Natural killer cell treated with Interleukin-12 subunit alpha and Interleukin-12 subunit beta and Interleukin-15 and Interleukin-18, amount 100 ng/mL, for 72 hours (primary cell): ENCODE results near the gene CACNB2. TPM values are rescaled to one million over a fixed set of nuclear protein-coding genes. Genes with fewer than 3 reads are reported as not detected.
"Not testable (repeated sequence)": the region's sequence is repeated elsewhere in the genome, so short reads cannot be mapped to it uniquely, and the experiment has no call there.

Source experiments
- ATAC-seq, 2 donors: fragments of 150-1000 bp; cut with Tn5 transposase in 1 of 2; sonication (Bioruptor Pico), chemical (Tn5 transposase) in 1 of 2; 2 replicates each; pipeline ENCODE4 v1.10.0; 2021
- DNase-seq: peaks from one replicate; pipeline ENCODE4 v3.0.0; 2022; ENCODE audit warnings: low spot score
- H3K27ac Mint-ChIP-seq, 2 donors: 1 replicate in 1 of 2; 2 replicates in 1 of 2; pipeline ENCODE4 v1.8.0; 2022; ENCODE audit warnings: mixed read lengths in 2 of 2, mild to moderate bottlenecking in 1 of 2, moderate library complexity in 1 of 2
- H3K27me3 Mint-ChIP-seq, 2 donors: 1 replicate in 1 of 2; 2 replicates in 1 of 2; pipeline ENCODE4 v1.8.0; 2022; ENCODE audit warnings: mixed read lengths in 2 of 2
- H3K36me3 Mint-ChIP-seq: one replicate; pipeline ENCODE4 v1.8.0; 2022; ENCODE audit warnings: mixed read lengths
- H3K4me1 Mint-ChIP-seq, 2 donors: 1 replicate in 1 of 2; 2 replicates in 1 of 2; pipeline ENCODE4 v1.8.0; 2022; ENCODE audit warnings: low read depth in 2 of 2, mixed read lengths in 2 of 2, mild to moderate bottlenecking in 1 of 2
- H3K4me3 Mint-ChIP-seq: one replicate; pipeline ENCODE4 v1.8.0; 2022; ENCODE audit warnings: mixed read lengths
- H3K9me3 Mint-ChIP-seq: 2 replicates; pipeline ENCODE4 v1.8.0; 2022; ENCODE audit warnings: mixed read lengths
- total RNA-seq, 2 donors: library from RNA; stranded (reverse); gene quantifications; one replicate each; pipeline ENCODE4 v1.2.3, GENCODE V29; 2022

Gene CACNB2
- total RNA-seq, 2 donors from 2014 or later = not detected

DNA sequence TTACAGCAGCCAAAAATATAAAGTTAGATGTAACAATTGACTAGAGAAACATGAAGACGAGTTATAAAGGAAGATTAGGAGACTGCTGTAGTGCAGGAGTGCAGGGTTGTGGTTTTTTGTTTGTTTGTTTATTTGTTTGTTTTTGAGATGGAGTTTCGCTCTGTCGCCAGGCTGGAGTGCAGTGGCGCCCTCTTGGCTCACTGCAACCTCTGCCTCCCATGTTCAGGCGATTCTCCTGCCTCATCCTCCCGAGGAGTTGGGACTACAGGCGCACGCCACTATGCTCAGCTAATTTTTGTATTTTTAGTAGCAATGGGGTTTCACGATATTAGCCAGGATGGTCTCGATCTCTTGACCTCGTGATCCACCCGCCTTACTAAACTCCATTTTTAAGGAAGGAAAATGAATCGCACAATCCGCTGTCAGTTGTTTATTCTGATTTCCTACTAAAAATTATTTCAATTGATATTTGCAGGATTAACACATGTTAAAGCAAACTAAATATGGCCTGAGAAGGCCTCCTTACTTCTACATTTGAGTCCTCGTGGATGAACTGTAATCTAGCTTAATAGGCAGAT, 277.8 kb downstream of the CACNB2 start:
- DNase-seq (no peak), ATAC-seq (no peak)
- no peaks in the 10 kb centered on the region for H3K36me3 Mint-ChIP-seq
- H3K4me1 Mint-ChIP-seq = no peaks in the 10 kb centered on the region
- peaks cover 2 to 12% of the 10 kb centered on the region in 2 donors for H3K27me3 Mint-ChIP-seq
- H3K4me3 Mint-ChIP-seq = no peak overlapping the region
- H3K9me3 Mint-ChIP-seq = peaks cover 7% of the 10 kb centered on the region
- H3K27ac Mint-ChIP-seq = no peak overlapping the region

- H3K4me1 Mint-ChIP-seq = no peaks in the 10 kb centered on the region
- ATAC-seq (no peak), DNase-seq (no peak)
- H3K9me3 Mint-ChIP-seq = peaks cover 7% of the 10 kb centered on the region
- no peak overlapping the region for H3K27ac Mint-ChIP-seq
- peaks cover 2 to 6% of the 10 kb centered on the region in 2 donors for H3K27me3 Mint-ChIP-seq
- no peaks in the 10 kb centered on the region for H3K36me3 Mint-ChIP-seq
- no peak overlapping the region for H3K4me3 Mint-ChIP-seq
Measured at GRCh38 chr10:18418541-18419215, 278.5 kb downstream of the CACNB2 start.

DNA sequence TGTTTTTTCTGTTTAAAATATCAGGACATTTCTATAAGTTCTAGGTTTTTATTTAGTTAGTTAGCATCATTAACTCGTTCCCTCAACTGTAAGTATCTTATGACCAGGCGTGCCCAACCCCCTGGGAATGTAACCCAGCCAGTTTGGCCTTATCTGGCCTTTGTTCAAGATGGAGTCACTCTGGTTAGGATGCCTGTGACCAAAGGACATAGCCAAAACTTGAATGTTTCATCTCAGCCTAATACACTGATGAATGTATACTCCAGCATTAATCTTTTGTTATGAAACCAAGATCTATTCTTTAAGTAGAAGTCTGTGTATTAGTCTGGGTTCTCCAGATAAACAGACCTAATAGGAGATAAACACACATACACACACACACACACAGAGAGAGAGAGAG, 279.7 kb downstream of the CACNB2 start:
- Mint-ChIP-seq H3K4me1 (no peaks in the 10 kb centered on the region), H3K36me3 (no peaks in the 10 kb centered on the region), H3K27me3 (peaks cover 2 to 6% of the 10 kb centered on the region in 2 donors), H3K4me3 (no peak overlapping the region), H3K27ac (no peak overlapping the region), H3K9me3 (peaks cover 7% of the 10 kb centered on the region)
- ATAC-seq (no peak), DNase-seq (no peak)

GRCh38 chr10:18421726-18422293, 281.6 kb downstream of the CACNB2 start:
- Mint-ChIP-seq H3K27ac (no peak overlapping the region), H3K36me3 (no peaks in the 10 kb centered on the region), H3K27me3 (peaks cover 2 to 6% of the 10 kb centered on the region in 2 donors), H3K4me1 (no peaks in the 10 kb centered on the region), H3K4me3 (no peak overlapping the region), H3K9me3 (peaks cover 2% of the 10 kb centered on the region)
- ATAC-seq (no peak), DNase-seq (no peak)

DNA sequence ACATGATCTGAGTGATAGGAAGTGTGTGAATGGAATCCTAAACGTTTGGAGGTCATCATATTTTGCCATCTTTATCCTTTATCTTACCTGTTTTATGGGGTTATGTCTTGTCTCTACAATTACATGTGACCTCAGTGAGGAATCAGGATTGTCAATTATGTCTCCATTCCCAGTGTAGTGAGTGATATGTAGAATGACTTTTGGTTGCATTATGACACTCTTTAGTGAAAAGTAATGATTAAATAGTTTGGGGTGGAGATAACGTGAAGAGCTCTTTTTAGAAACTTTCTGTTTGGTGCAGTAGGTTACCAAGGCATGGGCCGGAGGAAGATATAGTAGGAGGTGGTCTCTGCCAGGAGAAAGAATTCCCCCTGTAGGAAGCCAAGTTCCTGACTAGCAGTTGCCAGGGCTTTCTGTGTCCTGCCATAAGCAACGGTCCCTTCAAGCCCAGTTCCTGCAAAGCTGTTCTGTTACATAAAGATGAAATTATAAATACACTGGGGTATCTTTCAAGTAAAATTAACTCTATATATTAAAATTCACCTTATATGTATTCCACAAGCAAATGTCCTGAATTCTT, 282.9 kb downstream of the CACNB2 start:
- no peak overlapping the region for H3K27ac Mint-ChIP-seq
- ATAC-seq (no peak), DNase-seq (no peak)
- peaks cover 2% of the 10 kb centered on the region for H3K9me3 Mint-ChIP-seq
- H3K4me1 Mint-ChIP-seq = no peaks in the 10 kb centered on the region
- H3K27me3 Mint-ChIP-seq = peaks cover 0 to 2% of the 10 kb centered on the region in 2 donors
- no peaks in the 10 kb centered on the region for H3K36me3 Mint-ChIP-seq
- no peak overlapping the region for H3K4me3 Mint-ChIP-seq

DNA sequence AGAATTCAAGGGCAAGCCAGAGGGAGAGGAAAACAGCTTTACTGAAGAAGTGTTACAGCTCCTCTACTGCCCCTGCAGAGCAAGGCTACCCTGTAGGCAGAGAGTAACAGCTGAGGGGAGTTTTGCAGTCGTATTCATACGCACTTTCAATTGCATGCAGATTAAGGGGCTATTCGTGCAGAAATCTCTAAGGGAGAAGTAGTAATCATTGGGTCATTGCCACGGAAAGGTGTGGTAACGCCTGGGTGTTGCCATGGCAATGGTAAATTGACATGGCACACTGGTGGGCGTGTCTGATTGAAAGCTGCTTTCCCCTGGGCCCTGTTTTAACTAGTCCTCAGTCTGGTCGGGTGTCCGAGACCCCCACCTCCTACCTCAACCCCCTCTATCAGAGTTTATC, 284.0 kb downstream of the CACNB2 start:
- H3K4me3 Mint-ChIP-seq = no peak overlapping the region
- DNase-seq (no peak), ATAC-seq (no peak)
- H3K9me3 Mint-ChIP-seq = peaks cover 2% of the 10 kb centered on the region
- H3K36me3 Mint-ChIP-seq = no peaks in the 10 kb centered on the region
- H3K27ac Mint-ChIP-seq = no peak overlapping the region
- no peaks in the 10 kb centered on the region for H3K4me1 Mint-ChIP-seq
- H3K27me3 Mint-ChIP-seq = peaks cover 0 to 3% of the 10 kb centered on the region in 2 donors

DNA sequence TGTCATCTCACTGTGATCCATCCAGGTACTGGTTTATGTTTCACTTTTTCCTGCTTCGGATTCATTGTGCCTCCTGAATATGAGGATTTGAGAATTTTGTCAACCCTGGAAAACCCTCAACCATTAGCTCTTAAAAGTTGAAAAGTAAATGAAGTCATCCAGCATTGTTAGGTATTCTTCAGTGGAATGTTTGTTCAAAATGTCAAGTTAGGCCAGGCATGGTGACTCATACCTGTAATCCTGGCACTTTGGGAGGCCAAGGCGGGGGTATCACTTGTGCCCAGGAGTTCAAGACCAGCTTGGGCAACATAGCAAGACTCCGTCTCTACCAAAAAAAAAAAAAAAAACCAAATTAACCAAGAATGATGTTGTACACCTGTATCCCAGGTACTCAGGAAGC, 289.1 kb downstream of the CACNB2 start:
- no peaks in the 10 kb centered on the region for H3K36me3 Mint-ChIP-seq
- H3K9me3 Mint-ChIP-seq = no peaks in the 10 kb centered on the region
- H3K27me3 Mint-ChIP-seq = peaks cover 0 to 2% of the 10 kb centered on the region in 2 donors
- H3K4me1 Mint-ChIP-seq = no peaks in the 10 kb centered on the region
- no peak for ATAC-seq
- no peak overlapping the region for H3K4me3 Mint-ChIP-seq
- DNase-seq = no peak
- H3K27ac Mint-ChIP-seq = no peak overlapping the region

DNA sequence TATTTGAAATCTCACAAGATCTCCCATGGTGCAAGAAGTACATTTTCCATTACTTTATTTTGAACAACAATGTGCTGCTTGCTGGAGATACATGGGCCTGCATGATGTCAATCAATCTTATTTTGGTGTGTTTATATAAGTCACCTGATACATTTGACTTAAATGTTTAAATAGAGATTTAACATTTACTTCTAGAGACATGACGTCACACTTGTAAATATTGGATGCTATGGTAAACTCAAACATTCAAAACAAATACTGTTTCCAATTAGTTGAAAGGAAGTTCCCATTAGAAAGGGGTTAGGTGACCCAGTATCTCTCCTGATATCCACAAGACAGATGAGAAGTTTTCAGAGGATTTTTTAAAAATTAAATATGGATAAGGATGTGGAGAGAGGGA, 296.7 kb downstream of the CACNB2 start:
- Mint-ChIP-seq H3K36me3 (no peaks in the 10 kb centered on the region), H3K9me3 (no peaks in the 10 kb centered on the region), H3K4me3 (no peak overlapping the region), H3K27me3 (no peaks in the 10 kb centered on the region), H3K27ac (no peak overlapping the region), H3K4me1 (no peaks in the 10 kb centered on the region)
- DNase-seq (no peak), ATAC-seq (no peak)

- H3K36me3 Mint-ChIP-seq = no peaks in the 10 kb centered on the region
- H3K4me1 Mint-ChIP-seq = no peaks in the 10 kb centered on the region
- DNase-seq = no peak
- H3K4me3 Mint-ChIP-seq = no peak overlapping the region
- H3K27me3 Mint-ChIP-seq = no peaks in the 10 kb centered on the region
- no peaks in the 10 kb centered on the region for H3K9me3 Mint-ChIP-seq
- ATAC-seq = no peak
- no peak overlapping the region for H3K27ac Mint-ChIP-seq
Measured at GRCh38 chr10:18437486-18437885, 297.3 kb downstream of the CACNB2 start.

DNA sequence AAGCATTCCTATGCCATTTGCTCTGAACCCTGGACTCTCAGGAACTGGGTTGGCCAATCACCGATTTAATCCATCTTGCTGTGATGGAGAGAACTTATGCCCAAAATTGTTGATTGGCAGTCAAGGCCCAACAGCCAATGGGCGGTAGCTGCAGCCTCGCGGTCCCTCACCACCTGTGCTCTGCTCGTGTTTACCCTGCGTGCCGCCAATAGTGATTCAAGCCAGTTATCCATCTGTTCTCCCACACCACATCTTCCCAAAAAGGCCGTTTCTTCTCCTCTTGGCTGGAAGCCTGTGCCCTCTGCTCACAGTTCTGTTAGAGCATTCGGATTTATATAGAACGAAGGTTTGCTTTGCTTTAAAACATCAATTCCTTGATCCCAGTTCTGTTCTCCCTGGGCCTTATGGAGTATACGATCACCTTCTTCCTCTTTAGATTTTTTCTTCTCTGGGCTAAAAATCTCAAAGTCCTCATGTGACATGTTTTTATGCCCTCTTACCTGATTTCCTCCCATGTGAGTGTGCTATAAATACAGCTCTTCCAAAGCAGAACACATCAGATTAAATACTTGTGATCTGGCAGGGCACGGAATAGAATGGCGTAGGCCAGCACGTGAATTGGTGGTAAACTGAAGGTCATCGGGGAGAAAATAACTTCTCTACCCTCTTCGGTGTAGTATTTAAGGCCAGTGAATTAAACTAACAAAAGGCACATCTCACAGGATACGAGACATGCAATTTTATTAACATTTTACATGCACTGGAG, 298.3 kb downstream of the CACNB2 start:
- ATAC-seq = no peak
- Mint-ChIP-seq H3K27me3 (no peaks in the 10 kb centered on the region), H3K4me3 (no peak overlapping the region), H3K27ac (no peak overlapping the region), H3K4me1 (no peaks in the 10 kb centered on the region), H3K36me3 (no peaks in the 10 kb centered on the region), H3K9me3 (no peaks in the 10 kb centered on the region)
- no peak for DNase-seq

DNA sequence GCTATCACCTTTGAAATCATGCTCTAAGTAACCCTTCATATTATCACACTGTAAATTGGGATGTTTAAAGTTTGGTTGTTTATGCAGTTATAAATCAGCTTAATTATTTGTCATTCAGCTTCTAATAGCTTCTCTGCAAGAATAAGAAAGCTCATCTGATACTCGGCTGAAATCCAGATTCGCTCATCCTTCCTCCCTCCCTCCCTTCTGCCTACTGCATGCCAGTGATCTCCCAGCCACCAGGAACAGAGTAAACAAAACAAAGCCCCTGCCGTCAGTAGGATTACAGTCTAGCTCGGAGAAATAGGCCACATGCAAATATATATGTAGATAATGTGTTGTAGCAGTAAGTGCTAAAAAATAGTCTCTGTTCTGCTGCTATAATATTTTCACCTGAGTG, 299.4 kb downstream of the CACNB2 start:
- ATAC-seq = no peak

DNA sequence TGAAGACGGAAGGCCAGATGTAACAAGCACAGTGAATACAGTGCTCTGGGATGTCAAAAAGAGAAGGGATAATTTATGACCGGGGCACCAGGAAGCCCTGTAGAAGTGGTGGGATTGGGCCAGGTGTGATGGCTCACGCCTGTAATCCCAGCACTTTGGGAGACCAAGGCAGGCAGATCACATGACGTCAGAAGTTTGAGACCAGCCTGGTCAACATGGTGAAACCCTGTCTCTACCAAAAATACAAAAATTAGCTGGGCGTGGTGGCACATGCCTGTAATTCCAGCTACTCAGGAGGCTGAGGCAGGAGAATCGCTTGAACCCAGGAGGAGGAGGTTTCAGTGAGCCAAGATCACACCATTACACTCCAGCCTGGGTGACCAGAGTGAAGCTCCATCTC, 305.4 kb downstream of the CACNB2 start:
- H3K4me3 Mint-ChIP-seq, ATAC-seq, H3K9me3 Mint-ChIP-seq: not testable (repeated sequence)

More for the DNA sequence above, 299.4 kb downstream of the CACNB2 start:
- H3K27ac Mint-ChIP-seq = no peak overlapping the region
- H3K4me3 Mint-ChIP-seq = no peak overlapping the region
- H3K9me3 Mint-ChIP-seq = no peaks in the 10 kb centered on the region
- no peaks in the 10 kb centered on the region for H3K4me1 Mint-ChIP-seq
- no peak for DNase-seq
- no peaks in the 10 kb centered on the region for H3K36me3 Mint-ChIP-seq
- H3K27me3 Mint-ChIP-seq = no peaks in the 10 kb centered on the region

GRCh38 chr10:18446205-18446604, 306.0 kb downstream of the CACNB2 start:
- no peak for DNase-seq
- no peak overlapping the region for H3K4me3 Mint-ChIP-seq

More for the DNA sequence above, 305.4 kb downstream of the CACNB2 start:
- not testable (repeated sequence) for H3K36me3 Mint-ChIP-seq, H3K4me1 Mint-ChIP-seq, H3K27me3 Mint-ChIP-seq, H3K27ac Mint-ChIP-seq, DNase-seq

More at GRCh38 chr10:18446205-18446604, 306.0 kb downstream of the CACNB2 start:
- no peak overlapping the region for H3K27ac Mint-ChIP-seq
- no peak for ATAC-seq
- H3K4me1 Mint-ChIP-seq = no peaks in the 10 kb centered on the region
- H3K27me3 Mint-ChIP-seq = peaks cover 9 to 10% of the 10 kb centered on the region in 2 donors
- no peaks in the 10 kb centered on the region for H3K36me3 Mint-ChIP-seq
- no peaks in the 10 kb centered on the region for H3K9me3 Mint-ChIP-seq
